Karpas-422 (cell line): ENCODE data around the gene SASH1. TPM values are rescaled to one million over a fixed set of nuclear protein-coding genes. Genes with fewer than 3 reads are reported as not detected.

Source experiments
- DNase-seq: peaks from one replicate; pipeline ENCODE4 v3.0.0-alpha.2; 2015
- H2AFZ ChIP-seq: fragments of 200-600 bp; sonication (generic); 2 replicates; pipeline ENCODE4 v1.6.1; 2014; ENCODE audit warnings: antibody characterized with exemption, low read length, mixed read lengths
- H3K27ac ChIP-seq: fragments of 200-600 bp; sonication (generic); 2 replicates; pipeline ENCODE4 v1.5.1; 2014; ENCODE audit warnings: mild to moderate bottlenecking, low read length, moderate library complexity
- H3K27me3 ChIP-seq: fragments of 200-600 bp; sonication (generic); 2 replicates; pipeline ENCODE4 v1.6.1; 2014; ENCODE audit warnings: low read length, mixed read lengths
- H3K36me3 ChIP-seq: fragments of 200-600 bp; sonication (generic); 2 replicates; pipeline ENCODE4 v1.6.1; 2014; ENCODE audit warnings: low read length, mixed read lengths; ENCODE audit not compliant: insufficient read depth
- H3K4me1 ChIP-seq: fragments of 200-600 bp; sonication (generic); 2 replicates; pipeline ENCODE4 v1.6.1; 2014; ENCODE audit warnings: mild to moderate bottlenecking, low read length, mixed read lengths
- H3K4me2 ChIP-seq: fragments of 200-600 bp; sonication (generic); 2 replicates; pipeline ENCODE4 v1.6.1; 2014; ENCODE audit warnings: low read length, low read depth, mild to moderate bottlenecking; ENCODE audit not compliant: poor library complexity, severe bottlenecking
- H3K4me3 ChIP-seq: fragments of 200-600 bp; sonication (generic); 2 replicates; pipeline ENCODE4 v1.5.1; 2014; ENCODE audit warnings: mild to moderate bottlenecking, antibody characterized with exemption, low read length, mixed read lengths
- H3K79me2 ChIP-seq: fragments of 200-600 bp; sonication (generic); 2 replicates; pipeline ENCODE4 v1.6.1; 2014; ENCODE audit warnings: mild to moderate bottlenecking, low read length, mixed read lengths
- H3K9ac ChIP-seq: fragments of 200-600 bp; sonication (generic); 2 replicates; pipeline ENCODE4 v1.6.0; 2014; ENCODE audit warnings: low read length
- H3K9me2 ChIP-seq: fragments of 200-600 bp; sonication (generic), shearing (Covaris generic); replicated peaks from 2 replicates; pipeline ENCODE4 v1.6.0; 2014; ENCODE audit warnings: mild to moderate bottlenecking, low read length, moderate library complexity; ENCODE audit not compliant: insufficient read depth
- H3K9me3 ChIP-seq: fragments of 300-700, 200-600 bp; sonication (generic); 2 replicates; pipeline ENCODE4 v1.6.1; 2014; ENCODE audit warnings: low read length, mixed read lengths
- H4K20me1 ChIP-seq: fragments of 200-600 bp; sonication (generic); 2 replicates; pipeline ENCODE4 v1.6.1; 2014; ENCODE audit warnings: mild to moderate bottlenecking, antibody characterized with exemption, low read length, low read depth; ENCODE audit not compliant: insufficient read depth
- total RNA-seq: library from RNA; depleted of rRNA; stranded (reverse); fragments of >200 nt; shearing (Covaris generic); gene quantifications from 2 replicates; pipeline ENCODE4 v1.2.3, GENCODE V29; 2014; ENCODE audit warnings: low replicate concordance

Gene SASH1
- total RNA-seq, 1 experiment from 2014 or later: 0.15 TPM

GRCh38 chr6:148529010-148529409 lies 186.4 kb downstream of the SASH1 start:
- DNase-seq: no peak
- H3K4me2 ChIP-seq: no peak overlapping the region
- H3K27me3 ChIP-seq: no peaks in the 10 kb centered on the region
- H4K20me1 ChIP-seq: no peaks in the 10 kb centered on the region
- no peak overlapping the region for H2AFZ ChIP-seq
- no peaks in the 10 kb centered on the region for H3K79me2 ChIP-seq
- no peak overlapping the region for H3K4me3 ChIP-seq
- H3K36me3 ChIP-seq: no peaks in the 10 kb centered on the region
- no peaks in the 10 kb centered on the region for H3K9me2 ChIP-seq
- H3K9me3 ChIP-seq: no peaks in the 10 kb centered on the region
- peaks cover 11% of the 10 kb centered on the region for H3K4me1 ChIP-seq
- no peak overlapping the region for H3K27ac ChIP-seq
- no peak overlapping the region for H3K9ac ChIP-seq

GRCh38 chr6:148530394-148530953 lies 187.8 kb downstream of the SASH1 start:
- Histone ChIP-seq H3K79me2 (no peaks in the 10 kb centered on the region), H3K4me1 (peaks cover 11% of the 10 kb centered on the region), H4K20me1 (no peaks in the 10 kb centered on the region), H3K9ac (peak overlapping the region; percentile 28; the same call in 1 of the 2 replicates), H3K9me2 (no peaks in the 10 kb centered on the region), H3K9me3 (no peaks in the 10 kb centered on the region), H3K4me2 (peak overlapping the region; percentile 55), H3K27me3 (no peaks in the 10 kb centered on the region), H2AFZ (peak overlapping the region; percentile 88), H3K4me3 (peak overlapping the region; percentile 24; the same call in 1 of the 2 replicates), H3K27ac (no peak overlapping the region), H3K36me3 (no peaks in the 10 kb centered on the region)
- DNase-seq: peak; percentile 78

- Histone ChIP-seq H3K4me1 (peaks cover 11% of the 10 kb centered on the region), H3K9me3 (no peaks in the 10 kb centered on the region), H2AFZ (peak overlapping the region; percentile 88), H3K9me2 (no peaks in the 10 kb centered on the region), H3K36me3 (no peaks in the 10 kb centered on the region), H3K27ac (no peak overlapping the region), H3K27me3 (no peaks in the 10 kb centered on the region), H3K9ac (0 out of 2 replicates have a peak overlapping the region, but pooled peaks have one; percentile 28), H3K79me2 (no peaks in the 10 kb centered on the region), H4K20me1 (no peaks in the 10 kb centered on the region), H3K4me3 (peak overlapping the region; percentile 24; the same call in 1 of the 2 replicates), H3K4me2 (peak overlapping the region; percentile 55)
- DNase-seq: no peak
Observed at GRCh38 chr6:148530976-148531375, 188.3 kb downstream of the SASH1 start.

- no peaks in the 10 kb centered on the region for H3K27me3 ChIP-seq
- H3K9me2 ChIP-seq: no peaks in the 10 kb centered on the region
- H3K27ac ChIP-seq: no peak overlapping the region
- H3K4me2 ChIP-seq: no peak overlapping the region
- no peaks in the 10 kb centered on the region for H4K20me1 ChIP-seq
- no peak overlapping the region for H2AFZ ChIP-seq
- no peaks in the 10 kb centered on the region for H3K79me2 ChIP-seq
- H3K4me1 ChIP-seq: peaks cover 11% of the 10 kb centered on the region
- no peak overlapping the region for H3K4me3 ChIP-seq
- no peaks in the 10 kb centered on the region for H3K36me3 ChIP-seq
- DNase-seq: no peak
- no peaks in the 10 kb centered on the region for H3K9me3 ChIP-seq
- H3K9ac ChIP-seq: no peak overlapping the region
Observed at GRCh38 chr6:148532698-148533097, 190.1 kb downstream of the SASH1 start.

GRCh38 chr6:148533309-148534107 lies 190.9 kb downstream of the SASH1 start:
- Histone ChIP-seq H2AFZ (no peak overlapping the region), H3K27ac (no peak overlapping the region), H3K36me3 (no peaks in the 10 kb centered on the region), H3K9me2 (no peaks in the 10 kb centered on the region), H3K4me3 (no peak overlapping the region), H4K20me1 (no peaks in the 10 kb centered on the region), H3K9me3 (no peaks in the 10 kb centered on the region), H3K9ac (no peak overlapping the region), H3K4me1 (peaks cover 11% of the 10 kb centered on the region), H3K27me3 (no peaks in the 10 kb centered on the region), H3K4me2 (no peak overlapping the region), H3K79me2 (no peaks in the 10 kb centered on the region)
- peak; percentile 36 for DNase-seq

GRCh38 chr6:148534871-148535270 lies 192.2 kb downstream of the SASH1 start:
- H3K4me3 ChIP-seq: no peak overlapping the region
- no peaks in the 10 kb centered on the region for H3K79me2 ChIP-seq
- no peak overlapping the region for H2AFZ ChIP-seq
- H3K4me2 ChIP-seq: no peak overlapping the region
- H4K20me1 ChIP-seq: no peaks in the 10 kb centered on the region
- H3K9me3 ChIP-seq: no peaks in the 10 kb centered on the region
- no peak overlapping the region for H3K27ac ChIP-seq
- peak; percentile 23 for DNase-seq
- no peaks in the 10 kb centered on the region for H3K36me3 ChIP-seq
- H3K9ac ChIP-seq: no peak overlapping the region
- H3K27me3 ChIP-seq: no peaks in the 10 kb centered on the region
- H3K9me2 ChIP-seq: no peaks in the 10 kb centered on the region
- peaks cover 11% of the 10 kb centered on the region for H3K4me1 ChIP-seq

- Histone ChIP-seq H3K27me3 (no peaks in the 10 kb centered on the region), H3K36me3 (no peaks in the 10 kb centered on the region), H3K4me2 (no peak overlapping the region), H3K9ac (no peak overlapping the region), H3K4me3 (no peak overlapping the region), H3K27ac (no peak overlapping the region), H2AFZ (no peak overlapping the region), H3K4me1 (peaks cover 7% of the 10 kb centered on the region), H4K20me1 (no peaks in the 10 kb centered on the region), H3K9me2 (no peaks in the 10 kb centered on the region), H3K79me2 (no peaks in the 10 kb centered on the region), H3K9me3 (no peaks in the 10 kb centered on the region)
- DNase-seq: peak; percentile 28
Observed at GRCh38 chr6:148535381-148535780, 192.7 kb downstream of the SASH1 start.

GRCh38 chr6:148535976-148536375 lies 193.3 kb downstream of the SASH1 start:
- Histone ChIP-seq H3K4me1 (peaks cover 2% of the 10 kb centered on the region), H3K27ac (no peak overlapping the region), H3K9ac (no peak overlapping the region), H3K9me3 (no peaks in the 10 kb centered on the region), H3K4me3 (no peak overlapping the region), H3K79me2 (no peaks in the 10 kb centered on the region), H3K36me3 (no peaks in the 10 kb centered on the region), H4K20me1 (no peaks in the 10 kb centered on the region), H3K27me3 (no peaks in the 10 kb centered on the region), H3K9me2 (no peaks in the 10 kb centered on the region), H3K4me2 (no peak overlapping the region), H2AFZ (no peak overlapping the region)
- DNase-seq: no peak
